ENCODE results near the gene IL6ST. TPM values are rescaled to one million over a fixed set of nuclear protein-coding genes. Genes with fewer than 3 reads are reported as not detected.

IL6ST gene
- total and polyA plus RNA-seq, 10 of the 15 experiments (the other 5 are each of a cell fraction or from before 2014, with no cell fraction given): 1.5 to 139 (median 13.0) TPM

DNA sequence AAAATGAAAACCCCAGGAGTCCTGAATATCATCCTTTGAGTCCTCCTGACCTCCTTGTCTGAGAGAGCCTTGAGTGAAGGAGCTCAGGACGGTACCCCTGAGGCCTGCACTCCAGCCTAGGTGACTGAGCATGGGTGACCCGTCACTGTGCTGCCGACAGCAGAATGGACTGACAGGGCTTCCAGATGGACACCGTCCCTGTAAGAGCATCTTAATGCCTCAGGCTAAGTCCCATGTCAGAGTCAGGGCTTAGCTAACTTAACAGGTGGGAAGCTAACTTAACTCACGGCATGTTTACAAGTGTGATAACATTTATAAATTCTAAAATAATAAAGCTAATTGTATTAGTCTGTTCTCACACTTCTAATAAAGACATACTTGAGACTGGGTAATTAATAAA is 68.3 kb downstream of the IL6ST start (continued):
- no peak for TF ChIP-seq E4F1 (IDR thresholded peaks at IDR 0.05; ENCODE audit: borderline replicate concordance, partially characterized antibody)
- no peak for TF ChIP-seq CBX3 (IDR thresholded peaks at IDR 0.05; ENCODE audit: borderline replicate concordance, low read depth)
- no peak for TF ChIP-seq SKIL (IDR thresholded peaks at IDR 0.05; ENCODE audit: low read depth, poor library complexity, severe bottlenecking)

DNA sequence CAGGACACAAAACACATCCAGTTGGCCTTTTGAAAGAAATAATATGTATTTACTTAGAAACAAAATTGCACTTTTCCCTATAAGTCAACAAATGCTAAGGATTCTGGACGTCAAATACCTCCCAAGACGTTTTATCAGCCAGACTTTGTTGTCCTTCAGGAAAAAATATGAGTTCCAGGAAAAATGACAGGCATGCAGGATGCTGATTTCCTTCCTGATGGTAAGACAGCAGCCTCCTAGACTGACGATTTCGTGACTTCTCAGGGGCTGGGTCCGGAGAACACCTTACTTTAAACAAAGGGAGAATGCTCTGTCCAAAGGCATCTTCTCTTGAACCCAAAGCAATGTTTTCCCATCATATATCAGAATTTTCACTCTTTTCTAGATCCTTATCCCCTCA is 69.1 kb downstream of the IL6ST start:
- H3K9me3 ChIP-seq (replicated peaks; ENCODE audit: control insufficient read depth, insufficient read depth, low read length): no peaks in the 10 kb centered on the region
- ATAC-seq (no peak), FAIRE-seq (no peak), DNase-seq (ENCODE audit: low read depth, low spot score) (no peak)
- H2AFZ ChIP-seq (ENCODE audit: control insufficient read depth, low read depth, low read length): no peak overlapping the region
- 47% methylated on average over 5 of the region's 5 CpGs for WGBS (ENCODE audit: insufficient coverage, insufficient replicate concordance, low lambda C conversion rate, missing lambda C conversion rate)
- no peak overlapping the region for H3K27ac ChIP-seq (ENCODE audit: control insufficient read depth, insufficient read depth)
- BruUV-seq (replicated peaks): no TSS peak
- ChIA-PET CTCF (interaction anchor here (1.2 kb wide), 1 partner anchor 11 kb away, joined by 4 read pairs; no protein-coding TSS in a partner anchor), SMC1A (ENCODE audit: uncharacterized antibody, unreplicated experiment) (no interaction called here), POLR2A (no interaction called here), RAD21 (ENCODE audit: unreplicated experiment) (interaction anchor here (1.4 kb wide), 1 partner anchor 23 kb away, joined by 3 read pairs; no protein-coding TSS in a partner anchor)
- no peak overlapping the region for H3K4me2 ChIP-seq (ENCODE audit: control insufficient read depth, insufficient read depth)
- no peaks in the 10 kb centered on the region for H3K27me3 ChIP-seq (replicated peaks in 1 of 2; ENCODE audit: control insufficient read depth in 2 of 2, insufficient read depth in 2 of 2, low read length in 1 of 2)
- in situ Hi-C loops (cut with MboI): no loop called here
- H3K79me2 ChIP-seq (ENCODE audit: control insufficient read depth, insufficient read depth, low read length): no peaks in the 10 kb centered on the region
- no peak overlapping the region for H3K4me3 ChIP-seq
- peaks cover 9% of the 10 kb centered on the region; the same call in 1 of the 2 replicates for H3K4me1 ChIP-seq (ENCODE audit: control insufficient read depth, insufficient read depth, low read length)
- H3K36me3 ChIP-seq (ENCODE audit: control insufficient read depth in 2 of 2, insufficient read depth in 2 of 2, low read length in 1 of 2): no peaks in the 10 kb centered on the region
- no peak overlapping the region for H3K9ac ChIP-seq (ENCODE audit: control insufficient read depth, insufficient read depth, low read length)
- no peaks in the 10 kb centered on the region for H4K20me1 ChIP-seq (ENCODE audit: control insufficient read depth, insufficient read depth)
- intact Hi-C loops (cut with micrococcal nuclease; ENCODE audit: unreplicated experiment): no loop called here
- TF ChIP-seq ZNF622 (IDR thresholded peaks at IDR 0.05): no peak
- TF ChIP-seq TCF12 (IDR thresholded peaks at IDR 0.05; ENCODE audit: low read depth, low read length): no peak
- TF ChIP-seq TCF7 (IDR thresholded peaks at IDR 0.05; ENCODE audit: borderline replicate concordance): no peak
- TF ChIP-seq, protein P1, sequence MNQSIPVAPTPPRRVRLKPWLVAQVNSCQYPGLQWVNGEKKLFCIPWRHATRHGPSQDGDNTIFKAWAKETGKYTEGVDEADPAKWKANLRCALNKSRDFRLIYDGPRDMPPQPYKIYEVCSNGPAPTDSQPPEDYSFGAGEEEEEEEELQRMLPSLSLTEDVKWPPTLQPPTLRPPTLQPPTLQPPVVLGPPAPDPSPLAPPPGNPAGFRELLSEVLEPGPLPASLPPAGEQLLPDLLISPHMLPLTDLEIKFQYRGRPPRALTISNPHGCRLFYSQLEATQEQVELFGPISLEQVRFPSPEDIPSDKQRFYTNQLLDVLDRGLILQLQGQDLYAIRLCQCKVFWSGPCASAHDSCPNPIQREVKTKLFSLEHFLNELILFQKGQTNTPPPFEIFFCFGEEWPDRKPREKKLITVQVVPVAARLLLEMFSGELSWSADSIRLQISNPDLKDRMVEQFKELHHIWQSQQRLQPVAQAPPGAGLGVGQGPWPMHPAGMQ (IDR thresholded peaks at IDR 0.05; ENCODE audit: borderline replicate concordance): no peak
- no peak for TF ChIP-seq MXI1 (IDR thresholded peaks at IDR 0.05; ENCODE audit: low read depth, low read length)
- TF ChIP-seq GABPA (IDR thresholded peaks at IDR 0.05; ENCODE audit: low read depth): no peak
- no peak for TF ChIP-seq SKIL (IDR thresholded peaks at IDR 0.05; ENCODE audit: low read depth, poor library complexity, severe bottlenecking)
- TF ChIP-seq CTCF (IDR thresholded peaks at IDR 0.05 in 2 of 3, conservative IDR thresholded peaks at IDR 0.05 in 1 of 3; ENCODE audit: control insufficient read depth in 2 of 3, extremely low read depth in 1 of 3, insufficient read depth in 1 of 3, low read depth in 3 of 3, low read length in 3 of 3): no peak
- no peak for TF ChIP-seq RUNX3 (IDR thresholded peaks at IDR 0.05; ENCODE audit: low read length)
- TF ChIP-seq TAF1 (IDR thresholded peaks at IDR 0.05; ENCODE audit: borderline replicate concordance, low read depth, low read length): no peak
